SHP77 (cell line): ENCODE data around the gene ODR4.
"Not testable (repeated sequence)": the region's sequence is repeated elsewhere in the genome, so short reads cannot be mapped to it uniquely, and the experiment has no call there.

Source experiments
- DNase-seq, 2 experiments: peaks; one replicate each; lab custom pipeline; 2025; lab: John Stamatoyannopoulos, UW

The ODR4 gene

GRCh38 chr1:186375152-186375928 lies at the start of gene ODR4, which contains the start of gene TPR:
TSS of gene ODR4 (plus strand) at chr1:186375838. CDS start at chr1:186379786, 3,948 bp downstream.
TSS of gene TPR (minus strand) at chr1:186375253. CDS start at chr1:186375028, 225 bp downstream.
- peak; percentile 98 for DNase-seq

- DNase-seq, result no peak
Measured at GRCh38 chr1:186326009-186326408, 49.6 kb upstream of the ODR4 start.

GRCh38 chr1:186327331-186327730 lies 48.3 kb upstream of the ODR4 start:
- no peak for DNase-seq

GRCh38 chr1:186330758-186331157 lies 44.9 kb upstream of the ODR4 start:
- no peak for DNase-seq

- DNase-seq, result no peak
Measured at GRCh38 chr1:186337554-186337953, 38.1 kb upstream of the ODR4 start.

GRCh38 chr1:186340772-186341171 lies 34.9 kb upstream of the ODR4 start:
- no peak for DNase-seq

GRCh38 chr1:186347837-186348691 lies 27.6 kb upstream of the ODR4 start:
- not testable (repeated sequence) for DNase-seq

GRCh38 chr1:186374303-186375151 lies 1.1 kb upstream of the ODR4 start:
- DNase-seq, result peak; percentile 25 to 26

- no peak for DNase-seq
Measured at GRCh38 chr1:186375929-186376319, 286 bp downstream of the ODR4 start.

GRCh38 chr1:186386725-186387383 lies 11.2 kb downstream of the ODR4 start:
- DNase-seq, result no peak

GRCh38 chr1:186390925-186391324 lies 15.3 kb downstream of the ODR4 start:
- no peak for DNase-seq

GRCh38 chr1:186391841-186392240 lies 16.2 kb downstream of the ODR4 start:
- no peak for DNase-seq

GRCh38 chr1:186392711-186393110 lies 17.1 kb downstream of the ODR4 start:
- not testable (repeated sequence) for DNase-seq

GRCh38 chr1:186401446-186401845 lies 25.8 kb downstream of the ODR4 start:
- not testable (repeated sequence) for DNase-seq

GRCh38 chr1:186403632-186404031 lies 28.0 kb downstream of the ODR4 start:
- no peak for DNase-seq

- DNase-seq, result peak; percentile 20 to 37
Measured at GRCh38 chr1:186404454-186405051, 28.9 kb downstream of the ODR4 start.

GRCh38 chr1:186409091-186409490 lies 33.5 kb downstream of the ODR4 start:
- no peak for DNase-seq

GRCh38 chr1:186413319-186413718 lies 37.7 kb downstream of the ODR4 start:
- no peak for DNase-seq

GRCh38 chr1:186418503-186418902 lies 42.9 kb downstream of the ODR4 start:
- DNase-seq, result peak; percentile 17 to 20

- DNase-seq, result no peak
Measured at GRCh38 chr1:186420311-186420710, 44.7 kb downstream of the ODR4 start.

GRCh38 chr1:186420923-186421322 lies 45.3 kb downstream of the ODR4 start:
- no peak for DNase-seq
